ENCODE measurements around the gene ZSWIM4. TPM values are rescaled to one million over a fixed set of nuclear protein-coding genes. Genes with fewer than 3 reads are reported as not detected.
A peak's percentile ranks its signal among the peaks of the same experiment; 100 is the strongest.

The ZSWIM4 gene
- total and polyA plus RNA-seq, 3 donors from 2014 or later: 3.4 to 10.0 (median 4.7) TPM

- H3K4me3 ChIP-seq: no peak overlapping the region
- no peak for DNase-seq
- no peaks in the 10 kb centered on the region for H3K36me3 ChIP-seq (ENCODE audit: low read depth, missing control alignments)
- H3K27ac ChIP-seq: peak overlapping the region; percentile 51 to 74
- H3K9me3 ChIP-seq: no peaks in the 10 kb centered on the region
- no peaks in the 10 kb centered on the region for H3K27me3 ChIP-seq
- intact Hi-C loops (cut with DNase I; ENCODE audit: low total_unique reads): no loop called here
- peaks cover 25% of the 10 kb centered on the region for H3K4me1 ChIP-seq
- no peak for TF ChIP-seq POLR2A (IDR thresholded peaks at IDR 0.05)
- TF ChIP-seq, protein P1, sequence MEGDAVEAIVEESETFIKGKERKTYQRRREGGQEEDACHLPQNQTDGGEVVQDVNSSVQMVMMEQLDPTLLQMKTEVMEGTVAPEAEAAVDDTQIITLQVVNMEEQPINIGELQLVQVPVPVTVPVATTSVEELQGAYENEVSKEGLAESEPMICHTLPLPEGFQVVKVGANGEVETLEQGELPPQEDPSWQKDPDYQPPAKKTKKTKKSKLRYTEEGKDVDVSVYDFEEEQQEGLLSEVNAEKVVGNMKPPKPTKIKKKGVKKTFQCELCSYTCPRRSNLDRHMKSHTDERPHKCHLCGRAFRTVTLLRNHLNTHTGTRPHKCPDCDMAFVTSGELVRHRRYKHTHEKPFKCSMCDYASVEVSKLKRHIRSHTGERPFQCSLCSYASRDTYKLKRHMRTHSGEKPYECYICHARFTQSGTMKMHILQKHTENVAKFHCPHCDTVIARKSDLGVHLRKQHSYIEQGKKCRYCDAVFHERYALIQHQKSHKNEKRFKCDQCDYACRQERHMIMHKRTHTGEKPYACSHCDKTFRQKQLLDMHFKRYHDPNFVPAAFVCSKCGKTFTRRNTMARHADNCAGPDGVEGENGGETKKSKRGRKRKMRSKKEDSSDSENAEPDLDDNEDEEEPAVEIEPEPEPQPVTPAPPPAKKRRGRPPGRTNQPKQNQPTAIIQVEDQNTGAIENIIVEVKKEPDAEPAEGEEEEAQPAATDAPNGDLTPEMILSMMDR (IDR thresholded peaks at IDR 0.05): no peak
- WGBS, 2 donors: 72 to 78% methylated on average over 6 to 21 of the region's 21 CpGs
Observed at GRCh38 chr19:13835791-13836723, 40.8 kb downstream of the ZSWIM4 start.

GRCh38 chr19:13838435-13839129, 43.3 kb downstream of the ZSWIM4 start:
- Histone ChIP-seq H3K36me3 (ENCODE audit: low read depth, missing control alignments) (no peaks in the 10 kb centered on the region), H3K4me3 (peak overlapping the region in 1 of 2 donors; percentile 86), H3K4me1 (peaks cover 25% of the 10 kb centered on the region), H3K27me3 (no peaks in the 10 kb centered on the region), H3K9me3 (no peaks in the 10 kb centered on the region), H3K27ac (peak overlapping the region; percentile 95 to 99)
- intact Hi-C loops (cut with DNase I; ENCODE audit: low total_unique reads): no loop called here
- DNase-seq: no peak
- TF ChIP-seq POLR2A (IDR thresholded peaks at IDR 0.05): no peak
- TF ChIP-seq, protein P1 (IDR thresholded peaks at IDR 0.05): no peak
- 60 to 74% methylated on average over 8 to 18 of the region's 18 CpGs for WGBS, 2 donors

DNA sequence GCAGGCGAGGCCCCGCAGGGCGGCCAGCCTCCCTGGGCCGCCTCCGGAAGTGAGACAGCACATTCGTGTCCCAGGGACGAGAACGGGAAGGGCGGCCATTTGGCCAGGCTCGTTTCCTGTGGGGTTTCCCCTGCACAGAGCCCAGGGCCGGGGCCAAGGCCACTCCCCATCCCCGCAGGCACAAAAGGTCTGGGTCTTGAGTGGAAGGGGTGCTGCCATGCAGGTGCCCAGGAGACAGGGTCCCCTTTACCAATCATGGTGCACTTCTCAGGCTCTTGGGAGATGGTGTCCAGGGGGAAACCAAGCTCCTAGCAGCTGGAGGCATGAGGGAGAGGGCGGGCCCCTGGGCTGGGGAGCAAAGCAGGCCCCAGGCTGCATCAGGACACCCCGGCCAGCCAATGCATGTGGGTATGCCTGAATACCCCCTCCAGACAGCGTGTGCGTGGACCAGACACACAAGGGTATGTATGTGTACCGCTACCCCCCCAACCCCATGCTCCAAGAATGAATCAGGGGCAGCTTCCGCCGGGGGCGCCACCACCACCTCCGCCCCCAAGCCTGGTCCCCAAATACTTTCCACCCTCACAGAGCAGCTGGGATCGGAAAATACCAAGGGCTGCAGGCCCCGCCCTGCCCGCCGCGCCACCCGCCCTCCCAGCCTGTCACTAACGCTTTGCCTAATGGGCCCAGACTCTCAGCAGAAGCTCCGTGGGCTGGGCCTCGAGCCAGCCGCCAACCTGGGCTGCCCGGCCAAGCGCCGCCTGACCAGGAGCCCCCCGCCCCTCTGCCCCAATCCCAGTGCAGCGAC, 44.1 kb downstream of the ZSWIM4 start:
- Histone ChIP-seq H3K27ac (peak overlapping the region; percentile 95 to 99), H3K27me3 (no peaks in the 10 kb centered on the region), H3K4me3 (peak overlapping the region; percentile 86 to 88), H3K4me1 (peaks cover 20% of the 10 kb centered on the region), H3K9me3 (no peaks in the 10 kb centered on the region), H3K36me3 (ENCODE audit: low read depth, missing control alignments) (no peaks in the 10 kb centered on the region)
- TF ChIP-seq POLR2A (IDR thresholded peaks at IDR 0.05): no peak
- TF ChIP-seq, protein P1 (IDR thresholded peaks at IDR 0.05): no peak
- intact Hi-C loops (cut with DNase I; ENCODE audit: low total_unique reads): no loop called here
- 19 to 45% methylated on average over 9 to 36 of the region's 36 CpGs for WGBS, 2 donors
- DNase-seq: peak; percentile 79

DNA sequence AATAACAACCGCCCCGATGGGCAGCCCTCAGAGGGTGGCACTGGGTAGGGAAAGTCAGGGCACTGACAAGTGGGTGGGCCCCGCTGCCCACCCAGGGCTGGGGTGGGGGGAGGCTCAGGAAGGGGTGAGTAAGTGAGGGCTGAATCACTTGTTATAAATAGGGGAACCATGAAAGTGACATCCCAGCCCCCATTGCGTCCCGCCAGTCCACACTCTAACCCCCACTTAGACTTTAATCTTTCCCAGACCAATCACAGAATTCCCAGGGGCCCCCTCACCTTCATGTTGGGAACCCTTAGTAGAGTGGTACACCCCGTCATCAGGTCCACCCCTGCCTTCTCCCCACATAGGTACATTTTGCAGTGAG, 44.7 kb downstream of the ZSWIM4 start:
- intact Hi-C loops (cut with DNase I; ENCODE audit: low total_unique reads): loop anchor here (5.0 kb wide), 1 partner anchor 48 kb away; no protein-coding TSS in a partner anchor
- no peak for DNase-seq

More for the DNA sequence above, 44.7 kb downstream of the ZSWIM4 start:
- no peaks in the 10 kb centered on the region for H3K9me3 ChIP-seq
- 54 to 57% methylated on average over 3 to 6 of the region's 6 CpGs for WGBS, 2 donors
- TF ChIP-seq, protein P1 (IDR thresholded peaks at IDR 0.05): no peak
- TF ChIP-seq POLR2A (IDR thresholded peaks at IDR 0.05): no peak
- peaks cover 20% of the 10 kb centered on the region for H3K4me1 ChIP-seq
- H3K4me3 ChIP-seq: peak overlapping the region; percentile 86 to 88
- H3K27me3 ChIP-seq: no peaks in the 10 kb centered on the region
- H3K27ac ChIP-seq: peak overlapping the region; percentile 95 to 99
- H3K36me3 ChIP-seq (ENCODE audit: low read depth, missing control alignments): no peaks in the 10 kb centered on the region
